Measurements from ENCODE around the gene CUX1. TPM values are rescaled to one million over a fixed set of nuclear protein-coding genes. Genes with fewer than 3 reads are reported as not detected.

Gene CUX1
- total RNA-seq, 2 donors from 2014 or later, result 122 to 131 TPM

DNA sequence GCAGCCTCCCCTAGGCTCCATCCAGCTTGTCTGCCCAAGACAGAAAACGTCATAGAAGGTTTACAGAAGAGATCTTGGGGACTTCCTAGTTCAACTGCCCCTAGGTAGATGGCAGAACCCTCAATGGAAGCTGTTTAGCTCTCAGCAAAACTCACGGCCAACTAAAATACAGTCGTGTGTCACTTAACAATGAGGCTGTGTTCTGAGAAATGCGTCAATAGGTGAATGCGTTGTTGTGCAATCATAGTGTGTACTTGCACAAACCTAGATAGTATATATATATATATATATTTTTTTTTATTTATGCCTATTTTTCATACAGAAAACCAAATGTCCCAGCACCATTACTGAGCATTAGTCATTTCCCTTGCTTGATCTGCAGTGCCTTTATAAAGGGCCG is 368.9 kb downstream of the CUX1 start:
- DNase-seq, result no peak
- intact Hi-C loops (cut with DNase I, micrococcal nuclease), result no loop called here
- no peak for ATAC-seq

GRCh38 chr7:102188746-102189145 is 371.3 kb downstream of the CUX1 start:
- DNase-seq (no peak), ATAC-seq (no peak)
- intact Hi-C loops (cut with DNase I, micrococcal nuclease), result no loop called here

GRCh38 chr7:102189756-102190155 is 372.3 kb downstream of the CUX1 start:
- ATAC-seq (no peak), DNase-seq (no peak)
- intact Hi-C loops (cut with DNase I, micrococcal nuclease), result no loop called here

DNA sequence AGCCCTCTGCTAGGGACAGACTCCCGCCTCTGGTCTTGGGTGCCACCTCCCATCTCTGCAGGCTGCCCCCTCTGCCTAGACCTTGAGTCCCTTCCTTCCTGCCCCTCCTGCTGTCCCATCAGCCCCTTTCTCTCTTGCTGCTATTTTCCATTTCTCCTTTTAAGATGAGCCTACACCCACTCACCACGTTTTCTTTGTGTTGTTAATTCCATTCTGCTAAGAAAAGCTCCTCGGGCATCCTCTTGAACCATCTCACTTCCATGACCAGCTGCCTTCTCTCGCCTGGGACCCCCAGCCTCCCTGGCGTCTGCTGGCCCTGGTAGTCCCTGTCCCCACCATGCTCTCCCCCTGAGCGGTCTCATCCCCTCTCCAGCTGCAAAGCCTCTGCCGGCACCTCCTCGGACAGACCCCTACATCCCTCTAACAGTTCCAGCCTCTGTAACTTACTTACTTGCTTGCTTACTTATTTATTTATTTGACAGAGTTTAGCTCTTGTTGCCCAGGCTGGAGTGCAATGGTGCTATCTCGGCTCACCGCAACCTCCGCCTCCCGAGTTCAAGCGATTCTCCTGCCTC is 373.4 kb downstream of the CUX1 start:
- ATAC-seq, result no peak
- intact Hi-C loops (cut with DNase I, micrococcal nuclease), result no loop called here

GRCh38 chr7:102191556-102192379 is 374.3 kb downstream of the CUX1 start:
- DNase-seq (no peak), ATAC-seq (no peak)
- intact Hi-C loops (cut with DNase I, micrococcal nuclease), result no loop called here

More for the DNA sequence above, 373.4 kb downstream of the CUX1 start:
- no peak for DNase-seq

- no peak for ATAC-seq
- DNase-seq, result no peak
- intact Hi-C loops (cut with DNase I, micrococcal nuclease), result no loop called here
Observed at GRCh38 chr7:102192790-102193189, 375.4 kb downstream of the CUX1 start.

DNA sequence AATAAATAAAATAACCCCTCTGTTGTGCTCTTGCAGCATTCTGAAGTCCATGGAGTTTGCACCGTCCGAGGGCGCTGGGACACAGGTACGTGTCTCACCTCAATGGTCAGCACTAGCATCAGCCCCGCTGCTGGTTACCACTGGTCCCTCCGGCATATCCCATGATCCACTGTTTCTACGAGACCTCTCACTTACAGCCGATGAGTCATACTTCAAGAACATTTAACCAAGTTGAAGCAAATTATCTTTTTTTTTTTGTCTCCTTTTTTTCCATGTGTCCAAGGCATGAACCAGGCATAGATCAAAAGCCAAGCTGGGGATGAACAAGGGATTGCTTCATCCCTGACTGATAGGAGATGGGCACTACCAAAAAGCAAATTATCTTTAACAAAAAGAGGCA is 376.4 kb downstream of the CUX1 start:
- intact Hi-C loops (cut with DNase I, micrococcal nuclease), result no loop called here
- DNase-seq, result no peak
- ATAC-seq, result no peak

- no peak for DNase-seq
Observed at GRCh38 chr7:102195361-102195760, 377.9 kb downstream of the CUX1 start.

GRCh38 chr7:102196028-102196427 is 378.6 kb downstream of the CUX1 start:
- no peak for ATAC-seq

More at GRCh38 chr7:102195361-102195760, 377.9 kb downstream of the CUX1 start:
- intact Hi-C loops (cut with DNase I, micrococcal nuclease), result no loop called here
- no peak for ATAC-seq

DNA sequence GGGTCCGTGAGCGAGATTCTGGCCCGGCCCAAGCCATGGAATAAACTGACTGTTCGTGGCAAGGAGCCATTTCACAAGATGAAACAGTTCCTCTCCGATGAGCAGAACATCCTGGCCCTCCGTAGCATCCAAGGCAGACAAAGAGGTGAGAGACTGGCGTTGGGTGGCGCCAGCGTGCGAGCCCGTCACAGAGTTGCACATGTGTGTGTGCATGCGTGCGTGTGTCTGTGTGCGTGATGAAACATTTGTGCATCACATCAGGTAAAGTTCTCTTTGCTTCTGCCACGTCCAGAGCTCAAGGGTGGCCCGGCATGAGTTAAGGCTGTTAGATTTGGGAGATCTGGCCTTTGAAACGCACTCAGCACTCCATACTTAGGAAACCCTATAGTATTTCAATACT is 379.7 kb downstream of the CUX1 start:
- intact Hi-C loops (cut with DNase I, micrococcal nuclease), result no loop called here

More at GRCh38 chr7:102196028-102196427, 378.6 kb downstream of the CUX1 start:
- DNase-seq, result no peak
- intact Hi-C loops (cut with DNase I, micrococcal nuclease), result no loop called here

DNA sequence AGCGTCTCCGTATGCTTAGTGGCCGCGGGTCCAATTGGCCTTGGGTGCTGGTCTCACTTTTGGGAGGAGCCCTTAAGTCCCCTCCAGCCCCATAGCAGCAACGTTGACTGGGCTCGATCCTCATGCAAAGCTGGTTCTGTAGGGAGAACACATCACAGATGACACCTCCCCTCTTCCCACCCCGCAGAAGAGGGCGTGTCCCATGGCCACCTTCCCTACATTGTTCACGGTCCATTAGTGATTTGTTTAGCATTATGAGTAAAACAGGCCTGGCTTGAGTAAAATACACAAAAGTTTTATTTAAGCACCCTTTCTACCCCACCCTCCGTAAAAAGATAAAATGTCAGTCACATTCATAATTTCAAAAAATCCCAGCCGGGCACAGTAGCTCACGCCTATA is 380.2 kb downstream of the CUX1 start:
- DNase-seq (no peak), ATAC-seq (no peak)
- intact Hi-C loops (cut with DNase I, micrococcal nuclease), result no loop called here

More for the DNA sequence above, 379.7 kb downstream of the CUX1 start:
- DNase-seq (no peak), ATAC-seq (no peak)

DNA sequence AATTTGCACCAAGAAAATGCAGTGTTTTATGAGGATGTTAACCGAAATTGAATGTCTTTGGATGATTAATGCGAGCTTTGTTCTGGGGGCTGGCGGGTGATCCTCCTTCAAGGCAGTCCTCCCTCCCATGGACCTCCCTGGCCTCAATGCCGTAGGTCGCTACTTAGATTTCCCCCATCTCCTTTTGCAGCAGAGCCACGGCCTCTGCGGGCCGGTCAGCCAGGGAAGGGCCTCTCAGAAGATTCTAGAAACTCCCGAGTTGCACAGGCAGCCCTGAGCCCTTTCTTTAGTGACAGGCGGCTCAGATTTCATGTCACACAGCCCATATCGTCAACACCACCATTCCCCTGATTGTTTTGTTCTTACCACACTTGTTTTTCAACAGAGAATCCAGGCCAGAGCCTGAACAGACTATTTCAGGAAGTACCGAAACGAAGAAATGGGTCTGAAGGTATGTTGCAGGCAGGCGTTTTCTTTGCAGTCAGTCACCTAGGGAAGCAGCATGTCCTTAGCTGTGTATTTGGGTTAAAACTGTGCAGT is 381.1 kb downstream of the CUX1 start:
- ATAC-seq, result no peak
- intact Hi-C loops (cut with DNase I, micrococcal nuclease), result no loop called here
- no peak for DNase-seq

- DNase-seq (no peak), ATAC-seq (no peak)
- intact Hi-C loops (cut with DNase I, micrococcal nuclease), result no loop called here
Observed at GRCh38 chr7:102201576-102201975, 384.1 kb downstream of the CUX1 start.

DNA sequence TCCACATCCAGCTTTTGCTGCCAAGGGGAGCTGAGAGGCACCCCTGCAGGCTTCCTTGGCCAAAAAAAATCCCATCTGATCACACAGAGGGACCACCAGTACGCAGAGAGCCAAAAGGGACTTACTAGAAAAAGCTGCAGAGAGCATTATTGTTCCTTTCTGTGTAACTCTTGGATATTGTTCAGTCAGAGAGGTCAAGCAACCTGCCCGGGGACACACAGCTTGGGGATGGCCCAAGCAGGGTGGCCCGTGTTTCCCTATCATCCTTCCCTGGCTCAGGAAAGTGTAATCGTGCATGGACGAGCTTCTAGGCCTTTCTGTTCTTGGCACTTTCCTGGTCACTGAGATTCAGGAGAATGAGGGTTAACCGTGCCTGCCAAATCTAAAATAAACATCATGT is 385.1 kb downstream of the CUX1 start:
- DNase-seq, result no peak
- ATAC-seq, result no peak
- intact Hi-C loops (cut with DNase I, micrococcal nuclease), result no loop called here

DNA sequence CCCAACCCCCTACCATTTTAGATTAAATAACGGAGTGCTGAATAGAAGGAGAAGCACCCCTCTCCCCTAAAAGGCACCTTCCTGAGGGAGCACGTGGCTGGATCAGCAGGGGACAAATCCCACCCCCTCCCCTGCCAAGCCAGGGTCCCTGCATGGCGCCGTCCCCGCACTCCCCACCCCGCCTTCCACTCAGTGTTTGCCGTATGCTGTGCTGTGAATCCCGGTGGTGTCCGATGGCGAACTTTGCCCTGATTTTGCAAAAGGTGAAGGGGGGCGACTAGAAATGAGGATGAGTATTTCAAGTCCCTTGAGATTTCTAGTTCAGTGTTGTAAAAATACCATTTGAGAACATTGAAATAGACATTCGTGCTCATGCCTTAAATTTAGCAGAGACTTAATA is 385.8 kb downstream of the CUX1 start:
- intact Hi-C loops (cut with DNase I, micrococcal nuclease), result no loop called here
- no peak for DNase-seq

GRCh38 chr7:102204212-102204611 is 386.8 kb downstream of the CUX1 start:
- ATAC-seq (no peak), DNase-seq (no peak)
- intact Hi-C loops (cut with DNase I, micrococcal nuclease), result no loop called here

More for the DNA sequence above, 385.8 kb downstream of the CUX1 start:
- no peak for ATAC-seq

- no peak for DNase-seq
- no peak for ATAC-seq
- intact Hi-C loops (cut with DNase I, micrococcal nuclease), result no loop called here
Observed at GRCh38 chr7:102205915-102206314, 388.5 kb downstream of the CUX1 start.

GRCh38 chr7:102208826-102209225 is 391.4 kb downstream of the CUX1 start:
- intact Hi-C loops (cut with DNase I, micrococcal nuclease), result no loop called here
- DNase-seq, result no peak
- ATAC-seq, result peak; percentile 82

- intact Hi-C loops (cut with DNase I, micrococcal nuclease), result no loop called here
- ATAC-seq, result no peak
- DNase-seq, result no peak
Observed at GRCh38 chr7:102210787-102211186, 393.4 kb downstream of the CUX1 start.
